Measurements from ENCODE around the gene AFAP1.

AFAP1 gene

GRCh38 chr4:7962609-7963508 lies 23.2 kb upstream of the AFAP1 start:
- ChIA-PET CTCF (no interaction called here), POLR2A (no interaction called here)
- TF ChIP-seq FOXK2 (IDR thresholded peaks at IDR 0.05) (no peak), FOXM1 (IDR thresholded peaks at IDR 0.05; ENCODE audit: borderline replicate concordance) (no peak), PKNOX1 (IDR thresholded peaks at IDR 0.05) (no peak), SUZ12 (IDR thresholded peaks at IDR 0.05) (no peak), FOXA1 (IDR thresholded peaks at IDR 0.05) (no peak), NFRKB (IDR thresholded peaks at IDR 0.05) (no peak), CTBP1 (IDR thresholded peaks at IDR 0.05; ENCODE audit: borderline replicate concordance) (no peak), ARNT (IDR thresholded peaks at IDR 0.05) (no peak), SP1 (IDR thresholded peaks at IDR 0.05) (no peak), L3MBTL2 (conservative IDR thresholded peaks at IDR 0.05) (no peak), HDGF (IDR thresholded peaks at IDR 0.05; ENCODE audit: borderline replicate concordance) (no peak), LEF1 (IDR thresholded peaks at IDR 0.05; ENCODE audit: borderline replicate concordance) (no peak), TARDBP (IDR thresholded peaks at IDR 0.05) (no peak), ZNF384 (IDR thresholded peaks at IDR 0.05) (no peak), BHLHE40 (IDR thresholded peaks at IDR 0.05; ENCODE audit: borderline replicate concordance) (no peak)
- no peak for DNase-seq (ENCODE audit: extremely low spot score)

DNA sequence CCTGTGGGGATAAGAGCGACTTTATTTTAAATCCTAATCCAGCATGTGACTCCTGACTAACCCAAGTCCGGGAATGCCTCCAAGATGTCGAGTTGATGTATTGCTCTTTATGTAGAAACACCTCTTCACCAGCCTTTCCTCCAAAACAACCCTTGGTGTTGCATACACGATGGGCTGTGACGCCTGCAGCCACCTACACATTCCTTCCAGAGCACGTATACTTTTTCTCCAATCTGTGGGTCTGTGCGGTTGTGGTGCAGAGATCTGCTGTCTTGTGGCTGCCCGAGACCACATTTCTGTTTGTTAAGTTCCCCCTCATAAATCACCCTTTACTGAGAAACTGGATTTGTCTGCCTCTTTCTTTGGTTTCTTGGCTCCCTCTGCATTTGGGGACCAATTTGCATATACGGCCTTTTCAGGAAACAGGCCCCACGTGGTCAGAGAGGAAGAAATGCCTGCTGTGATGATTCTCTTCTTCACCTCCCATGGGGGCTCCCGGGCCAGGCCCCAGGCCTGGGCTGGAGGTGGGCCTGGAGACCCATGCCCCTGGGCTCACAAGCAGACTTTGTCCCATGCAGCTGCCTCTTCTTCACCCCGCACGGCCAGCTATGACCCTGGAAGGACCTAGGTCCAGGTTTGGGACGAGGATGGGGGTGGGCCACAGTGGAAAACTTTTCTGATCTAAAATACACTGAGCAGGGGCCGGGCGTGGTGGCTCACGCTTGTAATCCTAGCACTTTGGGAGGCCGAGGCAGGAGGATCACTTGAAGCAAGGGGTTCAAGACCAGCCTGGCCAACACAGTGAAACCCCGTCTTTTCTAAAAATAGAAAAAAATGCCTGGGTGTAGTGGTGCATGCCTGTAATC lies 21.4 kb upstream of the AFAP1 start:
- TF ChIP-seq ELF4 (IDR thresholded peaks at IDR 0.05) (no peak), LEF1 (IDR thresholded peaks at IDR 0.05; ENCODE audit: borderline replicate concordance) (no peak), CTBP1 (IDR thresholded peaks at IDR 0.05; ENCODE audit: borderline replicate concordance) (no peak), HDGF (IDR thresholded peaks at IDR 0.05; ENCODE audit: borderline replicate concordance) (no peak), L3MBTL2 (conservative IDR thresholded peaks at IDR 0.05) (no peak), SUZ12 (IDR thresholded peaks at IDR 0.05) (no peak), SP1 (IDR thresholded peaks at IDR 0.05) (no peak), ZNF384 (IDR thresholded peaks at IDR 0.05) (no peak), FOXM1 (IDR thresholded peaks at IDR 0.05; ENCODE audit: borderline replicate concordance) (no peak), ARNT (IDR thresholded peaks at IDR 0.05) (no peak), PKNOX1 (IDR thresholded peaks at IDR 0.05) (no peak), TARDBP (IDR thresholded peaks at IDR 0.05) (no peak), NFRKB (IDR thresholded peaks at IDR 0.05) (no peak)
- CTCF ChIA-PET: interaction anchor here (0.9 kb wide), 1 partner anchor 444 kb away, joined by 3 read pairs; no protein-coding TSS in a partner anchor
- no peak for DNase-seq (ENCODE audit: extremely low spot score)
- POLR2A ChIA-PET: no interaction called here

DNA sequence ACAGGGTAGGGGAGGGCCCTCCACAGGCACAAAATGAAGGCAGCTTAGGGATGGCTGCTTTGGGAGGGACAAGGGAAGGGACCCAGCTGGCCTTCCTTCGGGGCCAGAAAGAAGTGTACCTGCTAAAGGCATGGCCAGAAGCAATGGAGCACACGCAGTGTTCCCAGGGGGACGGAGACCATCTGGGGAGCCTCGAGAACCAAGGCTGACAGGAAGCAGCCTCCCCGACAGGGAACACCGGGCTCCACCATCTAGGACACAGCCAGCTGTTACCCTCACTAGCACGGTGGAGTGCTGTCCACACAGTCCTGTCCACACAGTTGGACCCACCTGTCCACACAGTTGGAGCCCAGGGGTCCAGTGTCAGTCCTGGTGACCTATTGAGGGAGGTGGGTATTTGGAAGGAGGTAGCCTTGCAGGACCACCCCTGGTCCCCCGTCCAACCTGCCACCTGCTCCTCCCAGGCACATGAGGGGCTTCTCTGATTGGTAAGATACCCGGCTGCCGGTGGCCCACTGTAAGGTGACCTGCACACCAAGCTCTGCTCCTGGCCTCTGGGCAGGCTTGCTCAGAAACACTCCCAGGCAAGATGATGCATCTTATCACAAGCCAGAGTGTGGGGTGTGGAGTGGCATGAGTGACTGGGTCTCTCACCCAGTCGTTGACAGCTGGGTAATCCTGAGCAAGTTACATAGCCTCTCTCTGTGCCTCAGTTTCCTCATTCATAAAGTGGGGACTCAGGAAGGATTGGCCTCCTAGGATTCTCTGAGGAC lies 20.5 kb upstream of the AFAP1 start:
- DNase-seq (ENCODE audit: extremely low spot score): no peak
- CTCF ChIA-PET: no interaction called here
- TF ChIP-seq FOXM1 (IDR thresholded peaks at IDR 0.05; ENCODE audit: borderline replicate concordance) (no peak), TARDBP (IDR thresholded peaks at IDR 0.05) (no peak), ARNT (IDR thresholded peaks at IDR 0.05) (no peak), ZNF384 (IDR thresholded peaks at IDR 0.05) (no peak), PKNOX1 (IDR thresholded peaks at IDR 0.05) (no peak), SP1 (IDR thresholded peaks at IDR 0.05) (no peak), HDGF (IDR thresholded peaks at IDR 0.05; ENCODE audit: borderline replicate concordance) (no peak), LEF1 (IDR thresholded peaks at IDR 0.05; ENCODE audit: borderline replicate concordance) (no peak), FOXA1 (IDR thresholded peaks at IDR 0.05) (no peak)
- POLR2A ChIA-PET: no interaction called here

DNA sequence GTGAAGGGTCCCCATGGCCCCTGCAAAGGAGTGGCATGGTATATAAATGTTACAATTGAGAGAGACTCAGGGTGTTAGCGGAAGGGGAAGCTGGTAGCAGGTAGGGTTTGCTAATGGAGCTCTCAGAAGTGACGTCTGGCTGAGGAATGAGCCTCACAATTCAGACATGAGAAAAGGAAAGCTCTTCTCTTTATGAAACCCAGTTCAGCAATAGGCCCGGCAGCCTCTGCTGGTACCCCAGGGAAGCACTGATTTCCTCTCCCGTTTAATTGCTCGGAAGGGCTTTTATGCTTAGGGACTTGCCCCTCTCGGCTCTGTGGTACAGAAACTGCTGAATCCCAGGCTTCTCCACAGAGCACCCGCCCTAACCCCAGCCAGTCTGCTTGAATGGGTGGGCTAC lies 19.4 kb upstream of the AFAP1 start:
- DNase-seq (ENCODE audit: extremely low spot score): no peak
- no peak for TF ChIP-seq LEF1 (IDR thresholded peaks at IDR 0.05; ENCODE audit: borderline replicate concordance)
- TF ChIP-seq NFRKB (IDR thresholded peaks at IDR 0.05): no peak
- TF ChIP-seq BHLHE40 (IDR thresholded peaks at IDR 0.05; ENCODE audit: borderline replicate concordance): no peak
- no peak for TF ChIP-seq PKNOX1 (IDR thresholded peaks at IDR 0.05)
- ChIA-PET CTCF (interaction anchor here (1.6 kb wide), 1 partner anchor 155 kb away, joined by 5 read pairs; no protein-coding TSS in a partner anchor), POLR2A (no interaction called here)
